Left lung (tissue), 10 donors: ENCODE data around the gene MYOC. TPM values are rescaled to one million over a fixed set of nuclear protein-coding genes. Genes with fewer than 3 reads are reported as not detected.
A peak's percentile ranks its signal among the peaks of the same experiment; 100 is the strongest.
"Not testable (repeated sequence)": the region's sequence is repeated elsewhere in the genome, so short reads cannot be mapped to it uniquely, and the experiment has no call there.

ENCODE experiments used
- ATAC-seq: fragments of 200-7000 bp; cut with Tn5 transposase; one replicate; pipeline ENCODE4 v1.9.1; 2020; ENCODE audit warnings: moderate library complexity
- DNase-seq, 4 donors: peaks; one replicate each; pipeline ENCODE4 v3.0.0-alpha.2; 2013 to 2020
- H3K27ac ChIP-seq, 2 donors: fragments of 200-600 bp; sonication (generic) in 1 of 2; one replicate each; pipeline versions ENCODE4 v1.5.0 to v1.8.0; 2020 to 2021
- H3K27me3 ChIP-seq, 2 donors: fragments of 200-600 bp; sonication (generic) in 1 of 2; one replicate each; pipeline versions ENCODE4 v1.5.0 to v1.8.0; 2020 to 2021
- H3K36me3 ChIP-seq, 2 donors: fragments of 200-600 bp; sonication (generic) in 1 of 2; one replicate each; pipeline versions ENCODE4 v1.5.0 to v1.8.0; 2020 to 2021
- H3K4me1 ChIP-seq, 2 donors: fragments of 200-600 bp; one replicate each; pipeline ENCODE4 v1.8.0; 2021
- H3K4me3 ChIP-seq, 2 donors: fragments of 200-600 bp; sonication (generic) in 1 of 2; one replicate each; pipeline versions ENCODE4 v1.5.0 to v1.8.0; 2020 to 2021; ENCODE audit warnings: mild to moderate bottlenecking in 1 of 2
- H3K9me3 ChIP-seq, 2 donors: fragments of 200-600 bp; sonication (generic) in 1 of 2; one replicate each; pipeline versions ENCODE4 v1.5.0 to v1.8.0; 2020 to 2021
- CTCF ChIP-seq, 2 donors: fragments of 200-600 bp; sonication (generic) in 1 of 2; IDR thresholded peaks; one replicate each; pipeline versions ENCODE4 v1.5.0 to v1.8.0; 2021; ENCODE audit warnings: antibody characterized with exemption in 2 of 2
- intact Hi-C, 2 donors: fragments of 100-400 bp; cut with DNase I; formaldehyde crosslinking; loops; one replicate each; pipeline versions ENCODE4 v1.11.2 to v1.14.2; 2022
- polyA plus RNA-seq, 6 donors: library from polyadenylated mRNA; unstranded; fragments of 120-200 nt; gene quantifications; one replicate each; pipeline ENCODE4 v1.2.1, GENCODE V29; 2013; ENCODE audit not compliant: insufficient read length in 6 of 6
- total RNA-seq, 2 donors: library from RNA; stranded (reverse); fragmentation: NEBNext Ultra II Directional; extraction: Animal tissue kit (Norgen Biotek cat#: 25700); gene quantifications; one replicate each; pipeline ENCODE4 v1.2.1, GENCODE V29; 2021
- donor health status: DM: no; HTN: yes; CAD: no.
- donor health status: DM: no; HTN: no; CAD: no.

Gene MYOC
- total and polyA plus RNA-seq, 8 donors: 0.58 to 7.8 (median 4.9) TPM; not detected in 1

DNA sequence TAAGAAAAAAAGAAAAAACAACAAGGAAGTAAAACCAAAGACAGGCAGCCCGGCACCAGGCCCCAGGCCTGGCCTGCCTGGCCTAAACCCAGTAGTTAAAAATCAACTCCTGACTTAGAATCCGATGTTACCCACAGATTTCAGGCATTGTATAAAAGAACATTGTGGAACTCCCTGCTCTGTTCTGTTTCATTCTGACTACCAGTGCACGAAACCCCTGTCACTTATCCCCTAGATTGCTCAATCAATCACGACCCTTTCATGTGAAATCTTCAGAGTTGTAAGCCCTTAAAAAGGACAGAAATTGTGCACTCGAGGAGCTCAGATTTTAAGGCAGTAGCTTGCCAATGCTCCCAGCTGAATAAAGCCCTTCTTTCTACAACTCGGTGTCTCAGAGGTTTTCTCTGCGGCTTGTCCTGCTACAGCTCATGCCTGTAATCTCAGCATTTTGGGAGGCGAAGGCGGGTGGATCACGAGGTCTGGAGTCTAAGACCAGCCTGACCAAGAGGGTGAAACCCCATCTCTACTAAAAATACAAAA lies 46.0 kb downstream of the MYOC start:
- Histone ChIP-seq H3K36me3 (no peaks in the 10 kb centered on the region), H3K27me3 (no peaks in the 10 kb centered on the region), H3K27ac (no peak overlapping the region), H3K4me1 (peaks cover 0 to 10% of the 10 kb centered on the region in 2 donors), H3K4me3 (no peak overlapping the region), H3K9me3 (no peaks in the 10 kb centered on the region)
- intact Hi-C loops: no loop called here
- DNase-seq (no peak), ATAC-seq (no peak)
- no peak for TF ChIP-seq CTCF (IDR thresholded peaks at IDR 0.05)

- not testable (repeated sequence) for ATAC-seq
Observed at GRCh38 chr1:171603042-171603441, 49.4 kb downstream of the MYOC start.

DNA sequence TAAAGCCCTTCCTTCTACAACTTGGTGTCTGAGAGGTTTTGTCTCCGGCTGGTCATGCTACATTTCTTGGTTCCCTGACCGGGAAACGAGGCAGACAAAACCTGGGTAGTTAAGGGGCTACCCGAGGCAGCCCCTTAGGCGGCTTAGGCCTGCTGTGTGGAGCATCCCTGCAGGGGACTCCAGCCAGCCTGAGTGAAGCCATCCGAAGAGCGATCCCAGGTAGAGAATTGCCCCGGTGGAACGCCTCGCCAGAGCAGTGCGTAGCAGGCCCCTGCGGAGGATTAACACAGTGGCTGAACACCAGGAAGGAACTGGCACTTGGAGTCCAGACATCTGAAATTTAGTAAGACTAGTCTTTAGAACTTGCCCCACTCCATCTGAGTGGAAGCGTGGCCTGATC lies 51.6 kb downstream of the MYOC start:
- H3K27me3 ChIP-seq: no peaks in the 10 kb centered on the region
- TF ChIP-seq CTCF (IDR thresholded peaks at IDR 0.05): no peak
- no peak overlapping the region for H3K4me3 ChIP-seq
- no peak for ATAC-seq
- peaks cover 0 to 17% of the 10 kb centered on the region in 2 donors for H3K4me1 ChIP-seq
- H3K9me3 ChIP-seq: no peaks in the 10 kb centered on the region
- intact Hi-C loops: no loop called here
- no peaks in the 10 kb centered on the region for H3K36me3 ChIP-seq
- H3K27ac ChIP-seq: no peak overlapping the region
- no peak for DNase-seq

More at GRCh38 chr1:171603042-171603441, 49.4 kb downstream of the MYOC start:
- H3K27me3 ChIP-seq, DNase-seq, H3K9me3 ChIP-seq, H3K36me3 ChIP-seq, H3K4me3 ChIP-seq, H3K27ac ChIP-seq, intact Hi-C loops, H3K4me1 ChIP-seq: not testable (repeated sequence)

GRCh38 chr1:171600310-171600709 lies 52.2 kb downstream of the MYOC start:
- H3K27me3 ChIP-seq, DNase-seq, H3K4me3 ChIP-seq, ATAC-seq, H3K36me3 ChIP-seq, intact Hi-C loops, H3K9me3 ChIP-seq, H3K27ac ChIP-seq: not testable (repeated sequence)
- peaks cover 0 to 23% of the 10 kb centered on the region in 2 donors for H3K4me1 ChIP-seq

DNA sequence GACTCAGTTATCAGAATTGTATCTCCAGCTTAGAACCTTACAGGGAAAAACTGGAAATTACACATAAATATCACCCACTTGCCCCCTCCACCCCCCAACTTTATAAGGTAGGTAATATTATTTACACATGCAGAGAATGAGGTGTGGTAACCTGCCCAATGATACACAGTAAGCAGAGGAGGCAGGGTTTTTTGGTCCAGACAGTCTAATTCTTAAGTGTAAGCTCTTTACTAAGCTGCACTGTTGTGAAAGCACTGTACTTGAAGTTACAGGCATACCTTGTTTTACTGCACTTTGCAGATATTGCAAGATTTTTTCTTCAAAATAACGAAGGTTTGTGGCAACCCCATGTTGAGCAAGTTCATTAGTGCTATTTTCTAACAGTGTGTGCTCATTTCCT lies 55.3 kb downstream of the MYOC start:
- no peaks in the 10 kb centered on the region for H3K9me3 ChIP-seq
- DNase-seq (no peak), ATAC-seq (peak; percentile 39)
- peaks cover 0 to 28% of the 10 kb centered on the region in 2 donors for H3K36me3 ChIP-seq
- no peak for TF ChIP-seq CTCF (IDR thresholded peaks at IDR 0.05)
- intact Hi-C loops: no loop called here
- H3K27me3 ChIP-seq: no peaks in the 10 kb centered on the region
- H3K4me3 ChIP-seq: no peak overlapping the region
- peak overlapping the region in 1 of 2 donors; percentile 16 for H3K27ac ChIP-seq
- peaks cover 0 to 24% of the 10 kb centered on the region in 2 donors for H3K4me1 ChIP-seq

DNA sequence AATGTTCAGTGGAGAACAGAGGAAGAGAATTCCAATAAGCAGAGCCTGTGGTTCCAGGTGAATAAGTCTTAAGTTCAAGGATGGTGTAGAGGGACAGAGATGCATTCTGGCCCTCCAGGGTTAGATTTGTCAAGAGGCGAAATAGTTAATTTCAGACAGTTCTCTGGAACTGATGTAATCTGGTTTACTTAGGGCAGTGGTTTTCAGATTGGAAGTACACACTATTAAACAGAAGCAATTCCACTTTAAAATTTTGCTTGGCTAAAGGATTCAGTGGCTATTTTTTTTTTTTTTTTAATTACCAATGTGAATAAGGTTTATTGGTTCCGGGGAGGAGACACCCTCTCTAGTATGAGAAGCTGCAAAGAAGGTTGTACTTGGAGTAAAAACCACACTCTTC lies 55.8 kb downstream of the MYOC start:
- intact Hi-C loops: no loop called here
- TF ChIP-seq CTCF (IDR thresholded peaks at IDR 0.05): no peak
- Histone ChIP-seq H3K27me3 (no peaks in the 10 kb centered on the region), H3K36me3 (peaks cover 0 to 33% of the 10 kb centered on the region in 2 donors), H3K4me3 (no peak overlapping the region), H3K9me3 (no peaks in the 10 kb centered on the region), H3K4me1 (peaks cover 0 to 24% of the 10 kb centered on the region in 2 donors), H3K27ac (peak overlapping the region in 1 of 2 donors; percentile 16)
- DNase-seq (no peak), ATAC-seq (no peak)
